GM12875 (cell line): Measurements from ENCODE around the gene IKZF2.

Experiments
- H3K4me3 ChIP-seq: one replicate; pipeline ENCODE4 v1.5.1; 2011; ENCODE audit warnings: low read depth, low read length, control low read depth
- TF ChIP-seq, protein P1 (sequence below): IDR thresholded peaks from 2 replicates; pipeline ENCODE4 v1.5.1; 2011; ENCODE audit warnings: low read depth, mild to moderate bottlenecking, control low read depth, inconsistent platforms, low read length, moderate library complexity, borderline replicate concordance; ENCODE audit not compliant: insufficient read depth

Gene IKZF2

DNA sequence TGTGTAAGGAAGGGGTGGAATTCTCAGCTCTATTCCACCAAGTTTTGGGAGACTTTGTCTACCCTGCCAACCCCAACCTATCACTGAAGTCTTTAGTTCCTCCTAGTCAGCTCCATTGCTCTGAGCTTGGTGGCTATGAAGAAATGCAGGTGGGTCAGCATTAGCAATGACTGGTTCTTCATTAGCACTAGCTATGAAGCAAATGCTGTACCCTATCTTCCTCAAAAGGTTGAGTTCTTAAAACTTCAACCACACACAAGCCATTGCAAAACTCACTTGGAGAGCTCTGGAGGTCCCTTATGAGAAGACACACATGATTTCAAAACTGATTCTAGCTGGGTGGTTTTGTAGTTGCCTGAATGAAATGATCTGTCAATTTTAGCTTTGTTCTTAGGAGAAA is 193.8 kb downstream of the IKZF2 start:
- H3K4me3 ChIP-seq, result no peak overlapping the region
- TF ChIP-seq, protein P1, sequence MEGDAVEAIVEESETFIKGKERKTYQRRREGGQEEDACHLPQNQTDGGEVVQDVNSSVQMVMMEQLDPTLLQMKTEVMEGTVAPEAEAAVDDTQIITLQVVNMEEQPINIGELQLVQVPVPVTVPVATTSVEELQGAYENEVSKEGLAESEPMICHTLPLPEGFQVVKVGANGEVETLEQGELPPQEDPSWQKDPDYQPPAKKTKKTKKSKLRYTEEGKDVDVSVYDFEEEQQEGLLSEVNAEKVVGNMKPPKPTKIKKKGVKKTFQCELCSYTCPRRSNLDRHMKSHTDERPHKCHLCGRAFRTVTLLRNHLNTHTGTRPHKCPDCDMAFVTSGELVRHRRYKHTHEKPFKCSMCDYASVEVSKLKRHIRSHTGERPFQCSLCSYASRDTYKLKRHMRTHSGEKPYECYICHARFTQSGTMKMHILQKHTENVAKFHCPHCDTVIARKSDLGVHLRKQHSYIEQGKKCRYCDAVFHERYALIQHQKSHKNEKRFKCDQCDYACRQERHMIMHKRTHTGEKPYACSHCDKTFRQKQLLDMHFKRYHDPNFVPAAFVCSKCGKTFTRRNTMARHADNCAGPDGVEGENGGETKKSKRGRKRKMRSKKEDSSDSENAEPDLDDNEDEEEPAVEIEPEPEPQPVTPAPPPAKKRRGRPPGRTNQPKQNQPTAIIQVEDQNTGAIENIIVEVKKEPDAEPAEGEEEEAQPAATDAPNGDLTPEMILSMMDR, result no peak

DNA sequence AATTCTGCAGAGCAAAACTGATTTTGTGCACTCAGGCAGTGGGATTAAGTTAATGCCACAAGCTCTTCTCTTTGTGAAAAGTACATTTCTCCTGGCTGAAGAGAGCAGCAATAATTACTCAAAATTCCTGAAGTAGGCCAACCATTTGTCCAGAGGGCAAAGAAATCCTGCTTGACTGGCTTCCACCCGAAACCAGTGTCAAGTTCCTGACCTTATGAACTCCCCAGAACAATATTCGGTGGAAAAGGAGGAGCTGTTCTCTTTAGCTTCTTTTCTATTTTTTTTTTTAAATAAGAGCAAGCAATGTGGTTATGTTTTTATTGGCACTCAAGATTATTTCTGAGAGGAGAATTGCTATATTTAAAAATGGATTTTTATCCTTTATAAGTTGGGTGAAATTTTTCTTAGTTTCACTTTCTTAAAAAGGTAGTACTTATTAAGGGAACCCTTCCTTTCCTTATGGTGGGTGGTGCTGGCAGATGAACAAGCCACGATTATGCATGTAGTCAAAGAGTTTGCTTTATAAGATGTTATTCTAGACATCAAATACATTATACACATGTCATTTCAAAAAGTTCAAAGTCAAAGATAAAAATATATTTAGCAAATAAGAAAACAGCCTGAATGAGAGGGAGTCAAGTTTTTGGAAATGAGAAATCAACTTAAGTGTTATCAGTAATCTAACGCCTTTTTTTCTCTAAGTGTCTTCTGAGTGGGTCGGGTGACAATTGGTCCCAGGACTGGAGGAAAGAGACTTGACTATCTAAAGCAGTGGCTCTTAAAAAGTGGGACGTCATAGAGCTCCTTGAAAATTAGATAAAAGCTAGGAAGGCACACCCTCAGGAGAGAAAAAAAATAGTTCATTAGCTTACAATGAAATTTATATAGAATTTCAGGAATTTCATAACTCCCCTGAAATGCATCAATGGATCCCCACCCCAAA is 194.5 kb downstream of the IKZF2 start:
- no peak overlapping the region for H3K4me3 ChIP-seq
- TF ChIP-seq, protein P1, result no peak

DNA sequence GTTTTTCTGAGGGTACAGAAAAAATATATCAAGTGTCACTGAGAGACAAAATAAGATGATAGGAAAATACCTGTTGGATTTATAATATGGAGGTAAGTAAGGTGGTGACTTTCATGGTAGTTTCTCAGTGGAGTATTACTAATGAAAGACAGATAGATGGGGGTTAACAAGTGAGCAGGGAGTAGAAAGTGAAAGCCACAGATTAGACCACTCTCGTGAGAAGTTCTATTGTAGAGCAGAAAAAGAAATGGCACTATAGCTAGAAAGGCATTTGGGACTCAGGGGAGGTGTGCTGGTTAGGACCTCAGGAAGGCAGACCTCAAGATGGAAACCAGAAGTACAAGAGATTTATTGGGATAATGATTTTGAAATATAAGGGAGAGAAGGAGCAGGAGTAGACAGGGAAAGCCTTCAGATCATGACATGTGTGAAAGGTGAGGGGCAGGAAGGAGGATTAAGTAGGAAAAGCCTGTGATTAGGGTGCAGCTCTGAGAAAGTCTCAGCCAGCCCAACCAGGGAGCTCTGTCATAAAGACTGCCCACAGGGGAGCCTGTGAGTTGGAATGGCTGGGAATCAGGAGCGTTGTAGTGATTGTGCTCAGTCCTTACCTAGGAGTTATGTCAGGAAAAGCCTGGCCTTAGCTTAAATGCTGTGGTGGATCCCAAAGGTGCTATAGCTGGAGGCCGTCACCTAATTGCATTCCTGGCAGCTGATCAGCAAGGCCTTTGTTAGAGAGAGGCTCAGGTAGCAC is 198.1 kb downstream of the IKZF2 start:
- TF ChIP-seq, protein P1, result no peak
- H3K4me3 ChIP-seq, result no peak overlapping the region

DNA sequence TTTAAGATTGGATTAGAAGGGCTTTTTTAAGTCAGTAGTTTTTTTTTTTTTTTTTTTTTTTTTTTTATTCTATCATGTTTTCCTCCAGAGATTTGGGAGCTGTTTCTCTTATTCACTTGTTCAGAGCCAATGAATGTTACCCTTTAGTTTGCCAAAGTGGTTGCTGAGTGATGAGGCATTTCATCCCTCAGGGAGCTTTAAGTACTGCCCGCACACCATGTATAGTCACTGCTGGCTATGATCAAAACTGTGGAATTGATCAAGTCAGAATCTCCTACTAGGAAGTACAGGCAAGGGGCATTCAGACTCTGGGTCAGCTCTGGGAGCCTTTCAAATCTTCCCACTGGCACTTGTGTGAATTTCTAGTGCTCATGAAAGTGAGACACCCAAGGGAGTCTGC is 201.6 kb downstream of the IKZF2 start:
- H3K4me3 ChIP-seq, result no peak overlapping the region
- TF ChIP-seq, protein P1, result no peak
